Gastroesophageal sphincter (tissue), 4 donors: ENCODE measurements around the gene NCK2. TPM values are rescaled to one million over a fixed set of nuclear protein-coding genes. Genes with fewer than 3 reads are reported as not detected.

Experiments used
- ATAC-seq: fragments of 150-250 bp; one replicate; pipeline ENCODE4 v1.9.1; 2016; ENCODE audit warnings: mild to moderate bottlenecking, moderate library complexity
- H3K27ac ChIP-seq, 4 donors: fragments of 200-600 bp; sonication (generic) in 3 of 4; 1 replicate in 3 of 4; 2 replicates in 1 of 4; pipeline ENCODE4 v1.5.1; 2016 to 2019
- H3K27me3 ChIP-seq: fragments of 200-600 bp; sonication (generic); one replicate; pipeline ENCODE4 v1.5.1; 2019
- H3K36me3 ChIP-seq, 2 donors: fragments of 200-600 bp; sonication (generic); one replicate each; pipeline ENCODE4 v1.5.1; 2019; ENCODE audit warnings: control low read depth in 1 of 2
- H3K4me1 ChIP-seq, 3 donors: fragments of 200-600 bp; sonication (generic); 1 replicate in 2 of 3; 2 replicates in 1 of 3; pipeline ENCODE4 v1.5.1; 2016 to 2019; ENCODE audit warnings: control low read depth in 2 of 3
- H3K4me3 ChIP-seq, 2 donors: fragments of 200-600 bp; sonication (generic); one replicate each; pipeline ENCODE4 v1.5.1; 2019; ENCODE audit warnings: mild to moderate bottlenecking in 1 of 2, moderate library complexity in 1 of 2
- H3K9me3 ChIP-seq, 3 donors: fragments of 200-600 bp; sonication (generic); one replicate each; pipeline ENCODE4 v1.5.1; 2017 to 2019; ENCODE audit warnings: control low read depth in 2 of 3
- EP300 ChIP-seq: sonication (generic); formaldehyde crosslinking; IDR thresholded peaks from one replicate; pipeline ENCODE4 v1.6.1; 2017; ENCODE audit warnings: antibody characterized with exemption, mild to moderate bottlenecking
- POLR2A ChIP-seq, 2 donors: fragments of 450-650 bp; IDR thresholded peaks; one replicate each; pipeline ENCODE4 v1.6.1; 2017; ENCODE audit warnings: antibody characterized with exemption in 2 of 2, mild to moderate bottlenecking in 2 of 2, moderate library complexity in 1 of 2
- POLR2AphosphoS5 ChIP-seq: sonication (generic); formaldehyde crosslinking; IDR thresholded peaks from one replicate; pipeline ENCODE4 v1.6.1; 2017; ENCODE audit warnings: antibody characterized with exemption
- WGBS, 2 donors: methylation state at CpG; one replicate each; pipeline ENCODE4 v1.1.5; 2018; ENCODE audit warnings: low coverage in 1 of 2; 5-methylcytosine and 5-hydroxymethylcytosine counted together
- total RNA-seq, 4 donors: library from RNA; depleted of rRNA; stranded (reverse); fragments of >200 nt; gene quantifications; one replicate each; pipeline ENCODE4 v1.1.0, GENCODE V29; 2016
- TF ChIP-seq, protein P1 (sequence below), 4 experiments: fragments of 200-600 bp in 2 of 4; fragments of 450-650 bp in 2 of 4; sonication (generic) in 1 of 4; IDR thresholded peaks; one replicate each; pipeline ENCODE4 v1.5.1; 2017 to 2019; ENCODE audit warnings: antibody characterized with exemption in 4 of 4, mild to moderate bottlenecking in 2 of 4, moderate library complexity in 2 of 4

The NCK2 gene
- total RNA-seq, 4 donors from 2014 or later: 63.0 to 131 (median 89.5) TPM

DNA sequence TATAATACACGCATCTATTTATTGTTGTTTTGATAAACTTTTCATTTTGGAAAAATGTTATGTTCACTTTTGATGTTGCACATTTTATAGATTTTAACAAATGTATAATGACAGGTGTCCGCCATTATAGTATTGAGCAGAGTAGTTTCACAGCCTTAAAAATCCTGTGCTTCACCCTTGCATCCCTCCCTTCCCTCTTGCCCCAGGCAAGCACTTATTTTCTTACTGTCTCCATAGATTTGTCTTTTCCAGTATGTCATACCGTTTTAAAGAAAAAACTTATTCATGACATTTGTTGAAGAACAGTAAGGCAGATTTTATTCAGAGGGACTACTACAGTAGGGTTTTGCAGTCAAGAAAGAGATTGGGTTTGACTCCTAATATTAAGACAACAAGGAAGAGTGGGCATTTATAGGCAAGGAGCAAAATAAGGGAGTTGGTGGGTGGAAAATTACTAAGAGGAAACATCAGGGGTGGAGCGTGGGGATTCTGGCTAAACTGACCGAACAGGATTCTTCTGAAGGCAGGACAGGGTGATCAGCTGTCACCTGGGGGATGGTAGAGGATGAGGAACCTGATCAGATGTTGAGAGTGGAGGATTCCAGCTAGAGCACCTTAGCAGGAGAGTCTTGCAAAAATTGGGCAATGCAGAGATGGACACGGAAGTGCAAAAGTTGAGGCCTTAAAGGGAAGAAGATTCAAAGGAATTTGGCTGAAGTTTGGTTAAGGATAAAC lies 108.8 kb downstream of the NCK2 start:
- H3K36me3 ChIP-seq: peaks cover 0 to 20% of the 10 kb centered on the region in 2 donors
- H3K9me3 ChIP-seq: no peaks in the 10 kb centered on the region
- H3K27ac ChIP-seq: no peak overlapping the region
- peaks cover 0 to 10% (median 0%) of the 10 kb centered on the region in 3 donors for H3K4me1 ChIP-seq
- TF ChIP-seq POLR2AphosphoS5 (no peak), EP300 (no peak), POLR2A (IDR thresholded peaks at IDR 0.05) (no peak)
- TF ChIP-seq, protein P1, sequence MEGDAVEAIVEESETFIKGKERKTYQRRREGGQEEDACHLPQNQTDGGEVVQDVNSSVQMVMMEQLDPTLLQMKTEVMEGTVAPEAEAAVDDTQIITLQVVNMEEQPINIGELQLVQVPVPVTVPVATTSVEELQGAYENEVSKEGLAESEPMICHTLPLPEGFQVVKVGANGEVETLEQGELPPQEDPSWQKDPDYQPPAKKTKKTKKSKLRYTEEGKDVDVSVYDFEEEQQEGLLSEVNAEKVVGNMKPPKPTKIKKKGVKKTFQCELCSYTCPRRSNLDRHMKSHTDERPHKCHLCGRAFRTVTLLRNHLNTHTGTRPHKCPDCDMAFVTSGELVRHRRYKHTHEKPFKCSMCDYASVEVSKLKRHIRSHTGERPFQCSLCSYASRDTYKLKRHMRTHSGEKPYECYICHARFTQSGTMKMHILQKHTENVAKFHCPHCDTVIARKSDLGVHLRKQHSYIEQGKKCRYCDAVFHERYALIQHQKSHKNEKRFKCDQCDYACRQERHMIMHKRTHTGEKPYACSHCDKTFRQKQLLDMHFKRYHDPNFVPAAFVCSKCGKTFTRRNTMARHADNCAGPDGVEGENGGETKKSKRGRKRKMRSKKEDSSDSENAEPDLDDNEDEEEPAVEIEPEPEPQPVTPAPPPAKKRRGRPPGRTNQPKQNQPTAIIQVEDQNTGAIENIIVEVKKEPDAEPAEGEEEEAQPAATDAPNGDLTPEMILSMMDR (IDR thresholded peaks at IDR 0.05): no peak
- no peaks in the 10 kb centered on the region for H3K27me3 ChIP-seq
- 84 to 97% methylated on average over 5 to 6 of the region's 6 CpGs for WGBS, 2 donors
- ATAC-seq: no peak
- no peak overlapping the region for H3K4me3 ChIP-seq

DNA sequence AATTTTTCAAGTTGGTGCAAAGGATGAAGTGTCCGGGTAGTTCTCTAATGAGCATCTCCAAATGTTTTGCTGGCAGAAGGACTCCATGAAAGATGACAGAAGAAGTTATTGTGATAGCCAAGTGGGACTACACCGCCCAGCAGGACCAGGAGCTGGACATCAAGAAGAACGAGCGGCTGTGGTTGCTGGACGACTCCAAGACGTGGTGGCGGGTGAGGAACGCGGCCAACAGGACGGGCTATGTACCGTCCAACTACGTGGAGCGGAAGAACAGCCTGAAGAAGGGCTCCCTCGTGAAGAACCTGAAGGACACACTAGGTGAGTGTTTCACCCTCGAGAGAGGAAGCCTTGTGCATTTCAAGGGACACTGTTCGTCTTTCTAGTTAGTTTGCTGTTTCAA lies 110.3 kb downstream of the NCK2 start:
- Histone ChIP-seq H3K9me3 (no peaks in the 10 kb centered on the region), H3K4me1 (peaks cover 0 to 24% (median 0%) of the 10 kb centered on the region in 3 donors), H3K27ac (no peak overlapping the region), H3K36me3 (peaks cover 0 to 20% of the 10 kb centered on the region in 2 donors), H3K4me3 (no peak overlapping the region), H3K27me3 (no peaks in the 10 kb centered on the region)
- ATAC-seq: no peak
- TF ChIP-seq, protein P1 (IDR thresholded peaks at IDR 0.05): no peak
- TF ChIP-seq EP300 (no peak), POLR2AphosphoS5 (no peak), POLR2A (IDR thresholded peaks at IDR 0.05) (no peak)
- WGBS, 2 donors: 86 to 100% methylated on average over 1 to 16 of the region's 16 CpGs

DNA sequence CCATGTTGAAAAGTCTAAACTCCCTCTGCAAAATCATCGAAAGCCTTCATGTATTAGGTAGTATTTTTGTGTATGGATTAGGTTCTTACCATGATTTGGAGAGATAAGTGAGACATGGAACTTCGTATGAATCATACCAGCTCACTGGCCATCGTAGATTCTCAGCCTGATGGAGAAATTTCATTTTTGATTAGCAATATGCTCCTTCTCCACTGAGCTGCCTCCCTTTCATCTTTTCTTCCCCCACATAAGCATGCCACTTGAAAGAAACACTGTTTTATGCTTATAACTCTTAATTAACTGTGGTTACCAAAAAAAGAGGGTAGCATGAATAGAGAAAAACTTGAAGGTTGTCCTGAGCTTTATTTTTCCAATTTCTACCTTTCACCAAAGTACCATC lies 111.9 kb downstream of the NCK2 start:
- Histone ChIP-seq H3K27ac (no peak overlapping the region), H3K9me3 (no peaks in the 10 kb centered on the region), H3K27me3 (no peaks in the 10 kb centered on the region), H3K4me3 (no peak overlapping the region), H3K4me1 (peaks cover 0 to 37% (median 0%) of the 10 kb centered on the region in 3 donors), H3K36me3 (peaks cover 0 to 20% of the 10 kb centered on the region in 2 donors)
- ATAC-seq: no peak
- 78 to 82% methylated on average over 3 of the region's 3 CpGs for WGBS, 2 donors
- TF ChIP-seq, protein P1 (IDR thresholded peaks at IDR 0.05): no peak
- TF ChIP-seq POLR2A (IDR thresholded peaks at IDR 0.05): no peak
- TF ChIP-seq POLR2AphosphoS5: no peak
- TF ChIP-seq EP300: no peak

DNA sequence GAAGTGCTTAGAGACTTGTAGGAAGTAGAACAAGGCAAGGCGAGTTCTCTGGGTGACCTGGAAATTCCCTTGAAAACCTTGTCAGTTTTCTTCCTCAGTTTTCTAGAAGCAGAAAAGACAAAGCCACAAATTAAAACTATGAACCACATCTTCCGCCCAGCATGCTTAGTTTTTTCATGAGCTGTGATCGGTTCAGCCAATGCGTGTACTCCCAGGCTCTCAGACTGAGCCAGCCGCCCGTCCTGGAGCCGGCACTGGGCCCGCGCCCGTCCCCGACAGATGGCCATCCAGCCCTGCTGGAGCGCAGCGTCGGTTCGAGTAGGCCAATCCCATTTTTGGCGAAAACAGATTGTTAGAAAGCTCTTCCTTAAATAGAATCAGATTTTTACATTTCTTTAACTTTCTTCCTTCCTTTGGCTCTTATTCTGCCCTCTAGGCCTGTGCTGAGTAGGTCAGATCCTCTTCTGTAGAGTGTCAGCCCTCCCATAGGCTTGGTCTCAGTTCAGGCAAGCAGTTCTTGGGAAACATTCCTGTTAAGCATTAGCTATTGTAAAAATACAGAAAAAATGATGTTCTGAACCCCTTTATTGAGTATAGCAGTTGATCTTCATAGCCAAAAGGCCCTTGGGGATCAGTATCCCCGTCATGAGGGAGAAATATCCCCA lies 112.5 kb downstream of the NCK2 start:
- Histone ChIP-seq H3K4me3 (no peak overlapping the region), H3K9me3 (no peaks in the 10 kb centered on the region), H3K4me1 (peaks cover 0 to 40% (median 0%) of the 10 kb centered on the region in 3 donors), H3K27me3 (no peaks in the 10 kb centered on the region), H3K27ac (no peak overlapping the region), H3K36me3 (peaks cover 0 to 20% of the 10 kb centered on the region in 2 donors)
- TF ChIP-seq POLR2AphosphoS5 (no peak), POLR2A (IDR thresholded peaks at IDR 0.05) (no peak), EP300 (no peak)
- TF ChIP-seq, protein P1 (IDR thresholded peaks at IDR 0.05): no peak
- ATAC-seq: no peak
- 86 to 95% methylated on average over 8 to 17 of the region's 17 CpGs for WGBS, 2 donors
